Inflammatory macrophage treated with lipopolysaccharide for 1 hour (primary cell): Measurements from ENCODE around the gene BSN.
A peak's percentile ranks its signal among the peaks of the same experiment; 100 is the strongest.

Source experiments
- DNase-seq, 2 donors: peaks; one replicate each; pipeline ENCODE4 v3.0.0-alpha.2; 2020 to 2022

The BSN gene

GRCh38 chr3:49717959-49718857 is 163.9 kb downstream of the BSN start:
- DNase-seq, result no peak

DNA sequence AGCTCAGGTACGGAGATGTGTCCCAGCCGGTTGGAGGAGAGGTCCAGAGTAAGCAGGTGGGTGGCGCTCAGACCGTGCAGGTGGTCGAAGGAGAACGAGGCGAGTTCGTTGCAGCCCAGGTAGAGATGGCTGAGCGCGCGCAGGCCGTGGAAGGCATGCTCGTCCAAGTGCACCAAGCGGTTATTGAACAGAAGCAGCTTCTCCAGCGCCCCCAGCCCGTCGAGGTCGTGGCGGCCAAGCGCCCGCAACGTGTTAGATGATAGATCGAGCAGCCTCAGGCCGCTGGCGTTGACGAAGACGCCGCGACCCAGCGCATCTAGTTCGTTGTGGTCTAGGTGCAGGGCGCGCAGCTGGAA is 164.6 kb downstream of the BSN start:
- DNase-seq, result no peak

GRCh38 chr3:49719214-49719884 is 165.1 kb downstream of the BSN start, which contains the start of gene AMIGO3:
AMIGO3 (minus strand) TSS chr3:49719684; CDS start chr3:49719465, 219 bp downstream.
- DNase-seq, result peak; percentile 90 to 97
